A673 (cell line): ENCODE measurements around the gene RTN4RL2. TPM values are rescaled to one million over a fixed set of nuclear protein-coding genes. Genes with fewer than 3 reads are reported as not detected.

Experiments
- BruUV-seq: library from RNA; stranded (reverse); fragments of 400-500 nt; replicated peaks from 2 replicates; lab custom pipeline; 2021; lab: Mats Ljungman, UMichigan
- CTCF ChIA-PET: fragments of 300-600 bp; sonication (Branson Sonifier 250); formaldehyde crosslinking; loops from one replicate; lab custom pipeline; 2022; ENCODE audit warnings: antibody characterized with exemption; lab: Charles Lee
- POLR2A ChIA-PET: fragments of 300-600 bp; sonication (Branson Sonifier 250); formaldehyde crosslinking; loops from one replicate; lab custom pipeline; 2022; ENCODE audit warnings: antibody characterized with exemption; ENCODE audit not compliant: low non-redundant PET; lab: Charles Lee
- DNase-seq: peaks from one replicate; pipeline ENCODE4 v3.0.0-alpha.2; 2015; ENCODE audit warnings: low spot score
- H3K27ac ChIP-seq: fragments of 200-600 bp; sonication (generic); 2 replicates; pipeline ENCODE4 v1.5.1; 2016; ENCODE audit warnings: mixed run types, low read depth, mild to moderate bottlenecking, mixed read lengths, antibody characterized with exemption, low read length; ENCODE audit not compliant: poor library complexity, severe bottlenecking
- H3K27me3 ChIP-seq: fragments of 200-600 bp; sonication (generic); replicated peaks from 2 replicates; pipeline ENCODE4 v1.6.1; 2017; ENCODE audit warnings: mixed run types, low read depth, mild to moderate bottlenecking, mixed read lengths, antibody characterized with exemption, low read length; ENCODE audit not compliant: insufficient read depth, poor library complexity
- H3K36me3 ChIP-seq: fragments of 200-600 bp; sonication (generic); 2 replicates; pipeline ENCODE4 v1.6.1; 2016; ENCODE audit warnings: mixed run types, mild to moderate bottlenecking, mixed read lengths, antibody characterized with exemption, low read length; ENCODE audit not compliant: insufficient read depth, poor library complexity, severe bottlenecking
- H3K4me1 ChIP-seq: fragments of 200-600 bp; sonication (generic); 2 replicates; pipeline ENCODE4 v1.6.1; 2017; ENCODE audit warnings: mixed run types, mild to moderate bottlenecking, mixed read lengths, antibody characterized with exemption, low read length; ENCODE audit not compliant: insufficient read depth, poor library complexity, severe bottlenecking
- H3K4me3 ChIP-seq: fragments of 200-600 bp; sonication (generic); 2 replicates; pipeline ENCODE4 v1.5.1; 2016; ENCODE audit warnings: low read depth, mixed run types, mild to moderate bottlenecking, mixed read lengths, low read length; ENCODE audit not compliant: poor library complexity, severe bottlenecking
- H3K9me3 ChIP-seq: fragments of 200-600 bp; sonication (generic); 2 replicates; pipeline ENCODE4 v1.6.1; 2016; ENCODE audit warnings: mixed run types, low read depth, mild to moderate bottlenecking, mixed read lengths, antibody characterized with exemption, low read length; ENCODE audit not compliant: poor library complexity, severe bottlenecking
- CTCF ChIP-seq: fragments of 300-800, 200-600 bp; sonication (generic); conservative IDR thresholded peaks from 2 replicates; pipeline ENCODE4 v1.5.1; 2017; ENCODE audit warnings: low read depth, mild to moderate bottlenecking, antibody characterized with exemption, low read length, moderate library complexity, mixed read lengths
- EZH2 ChIP-seq: fragments of 200-600 bp; sonication (generic); IDR thresholded peaks from 2 replicates; pipeline ENCODE4 v1.6.1; 2017; ENCODE audit warnings: borderline replicate concordance, low read depth, mild to moderate bottlenecking, mixed read lengths, antibody characterized with exemption, low read length; ENCODE audit not compliant: poor library complexity, severe bottlenecking
- intact Hi-C: fragments of 100-400 bp; cut with micrococcal nuclease; formaldehyde crosslinking; loops from one replicate; pipeline ENCODE4 v1.10.0; 2022; ENCODE audit not compliant: unreplicated experiment
- total RNA-seq: library from RNA; stranded (reverse); gene quantifications from 2 replicates; pipeline ENCODE4 v1.2.3, GENCODE V29; 2021

The RTN4RL2 gene
- total RNA-seq, 1 experiment from 2014 or later, result 5.2 TPM

- POLR2A ChIA-PET, result no interaction called here
- no peak for DNase-seq
- CTCF ChIA-PET, result interaction anchor here (0.6 kb wide), 1 partner anchor 119 kb away, joined by 7 read pairs; no protein-coding TSS in a partner anchor
- H3K9me3 ChIP-seq, result no peaks in the 10 kb centered on the region
- H3K27ac ChIP-seq, result no peak overlapping the region
- peaks cover 12% of the 10 kb centered on the region for H3K4me1 ChIP-seq
- TF ChIP-seq EZH2, result no peak
- no peak for TF ChIP-seq CTCF
- no peak overlapping the region for H3K4me3 ChIP-seq
- intact Hi-C loops, result no loop called here
- no TSS peak for BruUV-seq
- no peaks in the 10 kb centered on the region for H3K27me3 ChIP-seq
- H3K36me3 ChIP-seq, result no peaks in the 10 kb centered on the region
Observed at GRCh38 chr11:57504511-57504910, 44.2 kb downstream of the RTN4RL2 start.

- Histone ChIP-seq H3K27ac (no peak overlapping the region), H3K36me3 (no peaks in the 10 kb centered on the region), H3K9me3 (no peaks in the 10 kb centered on the region), H3K4me3 (no peak overlapping the region), H3K4me1 (peaks cover 7% of the 10 kb centered on the region), H3K27me3 (no peaks in the 10 kb centered on the region)
- intact Hi-C loops, result no loop called here
- POLR2A ChIA-PET, result no interaction called here
- no peak for DNase-seq
- CTCF ChIA-PET, result interaction anchor here (0.6 kb wide), 1 partner anchor 46 kb away, joined by 4 read pairs; the partner anchor contains the start of gene RTN4RL2
- TF ChIP-seq CTCF (no peak), EZH2 (no peak)
- no TSS peak for BruUV-seq
Observed at GRCh38 chr11:57506522-57506921, 46.2 kb downstream of the RTN4RL2 start.

- Histone ChIP-seq H3K4me1 (peaks cover 21% of the 10 kb centered on the region), H3K27me3 (no peaks in the 10 kb centered on the region), H3K9me3 (no peaks in the 10 kb centered on the region), H3K4me3 (no peak overlapping the region), H3K27ac (no peak overlapping the region), H3K36me3 (no peaks in the 10 kb centered on the region)
- CTCF ChIA-PET, result no interaction called here
- intact Hi-C loops, result no loop called here
- DNase-seq, result no peak
- TF ChIP-seq CTCF (no peak), EZH2 (no peak)
- no TSS peak for BruUV-seq
- POLR2A ChIA-PET, result no interaction called here
Observed at GRCh38 chr11:57508341-57509170, 48.2 kb downstream of the RTN4RL2 start.
